IMR-90 (cell line): ENCODE results near the gene FBLIM1.

Source experiments
- CEBPB ChIP-seq: IDR thresholded peaks from 2 replicates; pipeline ENCODE4 v1.6.1; 2012; ENCODE audit warnings: low read depth, low read length, improper control_type of control experiment
- CHD1 ChIP-seq: IDR thresholded peaks from 2 replicates; pipeline ENCODE4 v1.6.1; 2012; ENCODE audit warnings: low read depth, low read length, improper control_type of control experiment
- CTCF ChIP-seq: conservative IDR thresholded peaks from 2 replicates; pipeline ENCODE4 v1.5.1; 2012; ENCODE audit warnings: mild to moderate bottlenecking, low read depth, low read length, improper control_type of control experiment
- FOS ChIP-seq: fragments of 150-350 bp; IDR thresholded peaks from 2 replicates; pipeline ENCODE4 v1.6.1; 2016; ENCODE audit warnings: low read depth, low read length
- MAFK ChIP-seq: IDR thresholded peaks from 2 replicates; pipeline ENCODE4 v1.6.1; 2012; ENCODE audit warnings: low read depth, low read length, improper control_type of control experiment
- MAZ ChIP-seq: IDR thresholded peaks from 2 replicates; pipeline ENCODE4 v1.6.1; 2012; ENCODE audit warnings: low read depth, mild to moderate bottlenecking, low read length, improper control_type of control experiment, moderate library complexity, borderline replicate concordance
- MXI1 ChIP-seq: IDR thresholded peaks from 2 replicates; pipeline ENCODE4 v1.6.1; 2012; ENCODE audit warnings: low read depth, mild to moderate bottlenecking, low read length, moderate library complexity, borderline replicate concordance
- POLR2A ChIP-seq: IDR thresholded peaks from 2 replicates; pipeline ENCODE4 v1.6.1; 2012; ENCODE audit warnings: mild to moderate bottlenecking, low read depth, low read length
- RAD21 ChIP-seq: IDR thresholded peaks from 2 replicates; pipeline ENCODE4 v1.6.1; 2012; ENCODE audit warnings: low read length, improper control_type of control experiment
- RCOR1 ChIP-seq: IDR thresholded peaks from 2 replicates; pipeline ENCODE4 v1.6.1; 2012; ENCODE audit warnings: mild to moderate bottlenecking, low read length, improper control_type of control experiment; ENCODE audit not compliant: insufficient replicate concordance
- RFX5 ChIP-seq: IDR thresholded peaks from 2 replicates; pipeline ENCODE4 v1.8.0; 2012; ENCODE audit warnings: low read depth, mild to moderate bottlenecking, low read length, moderate library complexity
- SMC3 ChIP-seq: fragments of 150-350 bp; IDR thresholded peaks from 2 replicates; pipeline ENCODE4 v1.6.1; 2016; ENCODE audit warnings: low read depth, mild to moderate bottlenecking, antibody characterized with exemption, low read length, moderate library complexity

DNA sequence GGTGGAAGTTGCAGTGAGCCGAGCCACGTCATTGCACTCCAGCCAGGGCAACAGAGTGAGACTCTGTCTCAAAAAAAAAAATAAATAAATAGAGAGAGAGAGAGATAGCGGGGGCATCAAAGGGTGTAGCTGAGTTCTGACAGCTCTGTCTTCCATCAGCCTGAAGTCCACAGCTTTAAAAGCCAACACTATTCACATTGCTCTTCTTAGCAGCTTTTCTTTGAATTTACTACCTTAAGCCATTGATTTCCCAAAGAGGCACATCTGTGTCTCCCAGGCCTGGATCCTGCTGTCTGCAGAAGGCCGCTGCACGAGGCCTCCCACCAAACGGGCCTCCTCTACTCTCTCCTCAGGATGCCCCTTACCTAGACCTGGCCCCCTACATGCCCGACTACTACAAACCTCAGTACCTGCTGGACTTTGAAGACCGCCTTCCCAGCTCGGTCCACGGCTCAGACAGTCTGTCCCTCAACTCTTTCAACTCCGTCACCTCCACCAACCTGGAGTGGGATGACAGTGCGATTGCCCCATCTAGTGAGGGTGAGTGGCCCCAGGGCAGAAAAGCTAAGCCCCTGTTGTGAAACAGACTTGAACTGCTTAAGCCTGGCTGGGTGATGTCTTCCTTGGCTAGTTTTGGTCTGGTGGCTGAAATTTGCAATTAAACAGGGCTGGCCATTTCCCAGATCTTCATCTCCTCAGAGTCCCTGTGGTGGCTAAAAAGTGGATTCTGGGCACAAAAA, 39.0 kb upstream of the FBLIM1 start:
- TF ChIP-seq CTCF: no peak
- no peak for TF ChIP-seq RAD21
- no peak for TF ChIP-seq RCOR1
- TF ChIP-seq POLR2A: no peak
- no peak for TF ChIP-seq SMC3
- no peak for TF ChIP-seq MAFK
- TF ChIP-seq MAZ: no peak
- no peak for TF ChIP-seq CEBPB
- no peak for TF ChIP-seq CHD1
- TF ChIP-seq RFX5: no peak
- TF ChIP-seq MXI1: no peak
- no peak for TF ChIP-seq FOS
